Subcutaneous preadipocyte (primary cell): ENCODE data around the gene CD28. TPM values are rescaled to one million over a fixed set of nuclear protein-coding genes. Genes with fewer than 3 reads are reported as not detected.

Experiments used
- small RNA-seq: library from RNA; depleted of rRNA; stranded (forward); fragments of <200 nt; gene quantifications from one replicate; pipeline ENCODE3, GENCODE V24; 2012
- total RNA-seq: library from RNA; depleted of rRNA; stranded (reverse); fragments of >200 nt; gene quantifications from 2 replicates; pipeline ENCODE4 v1.2.3, GENCODE V29; 2012

Gene CD28
- total RNA-seq: not detected in 2 replicates

GRCh38 chr2:203706403-203706802 is at the start of gene CD28:
TSS of gene CD28 (plus strand) at chr2:203706639. CDS start at chr2:203706697, 58 bp downstream.

Small RNAs within 50 kb of the gene (small RNA-seq; reads per million reads assigned to genes)
- gene AC125238.1: not detected
- gene RNU6-474P: not detected

Other genes with a start within 250 kb of the CD28 start
- 12.5 and 28.2 TPM in 2 replicates for gene RAPH1, start 171.3 kb upstream of the CD28 start, total RNA-seq
- gene CTLA4, start 161.1 kb downstream of the CD28 start, total RNA-seq: not detected in 2 replicates
- gene ICOS, start 230.1 kb downstream of the CD28 start, total RNA-seq: not detected in 2 replicates